ENCODE results near the gene TTK. TPM values are rescaled to one million over a fixed set of nuclear protein-coding genes. Genes with fewer than 3 reads are reported as not detected.

Gene TTK
- total RNA-seq, 1 experiment from 2014 or later = 36.2 TPM

DNA sequence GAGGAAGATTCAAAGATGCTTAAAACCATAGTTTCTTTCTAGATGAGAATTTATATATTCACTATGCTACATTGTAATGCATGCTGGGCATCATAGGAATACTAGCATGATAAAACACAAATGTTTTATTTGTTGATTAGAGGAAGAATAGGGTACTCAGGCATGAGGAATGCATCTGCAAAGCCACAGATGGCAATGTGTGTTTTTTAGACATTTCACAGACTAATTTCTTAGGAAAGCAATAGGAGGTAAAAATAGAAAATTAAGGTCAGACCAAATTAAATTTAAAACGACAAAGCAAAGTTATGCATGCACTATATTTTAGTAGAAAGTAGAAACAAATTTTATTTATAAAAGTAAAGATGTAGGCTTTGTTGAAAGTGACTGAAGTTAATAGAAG lies 2.1 kb downstream of the TTK start:
- Mint-ChIP-seq H3K27me3 (ENCODE audit: unreplicated experiment) (no peaks in the 10 kb centered on the region), H3K4me3 (ENCODE audit: low read depth, unreplicated experiment) (no peak overlapping the region), H3K4me1 (ENCODE audit: low read depth, unreplicated experiment) (peaks cover 21% of the 10 kb centered on the region), H3K27ac (ENCODE audit: unreplicated experiment) (no peak overlapping the region), H3K36me3 (ENCODE audit: insufficient read depth, unreplicated experiment) (peaks cover 28% of the 10 kb centered on the region), H3K9me3 (ENCODE audit: low read depth, unreplicated experiment) (no peaks in the 10 kb centered on the region)
- intact Hi-C loops (cut with micrococcal nuclease; ENCODE audit: unreplicated experiment) = no loop called here
- no peak for DNase-seq
- CTCF ChIA-PET = no interaction called here
- TF ChIP-seq, protein P1, sequence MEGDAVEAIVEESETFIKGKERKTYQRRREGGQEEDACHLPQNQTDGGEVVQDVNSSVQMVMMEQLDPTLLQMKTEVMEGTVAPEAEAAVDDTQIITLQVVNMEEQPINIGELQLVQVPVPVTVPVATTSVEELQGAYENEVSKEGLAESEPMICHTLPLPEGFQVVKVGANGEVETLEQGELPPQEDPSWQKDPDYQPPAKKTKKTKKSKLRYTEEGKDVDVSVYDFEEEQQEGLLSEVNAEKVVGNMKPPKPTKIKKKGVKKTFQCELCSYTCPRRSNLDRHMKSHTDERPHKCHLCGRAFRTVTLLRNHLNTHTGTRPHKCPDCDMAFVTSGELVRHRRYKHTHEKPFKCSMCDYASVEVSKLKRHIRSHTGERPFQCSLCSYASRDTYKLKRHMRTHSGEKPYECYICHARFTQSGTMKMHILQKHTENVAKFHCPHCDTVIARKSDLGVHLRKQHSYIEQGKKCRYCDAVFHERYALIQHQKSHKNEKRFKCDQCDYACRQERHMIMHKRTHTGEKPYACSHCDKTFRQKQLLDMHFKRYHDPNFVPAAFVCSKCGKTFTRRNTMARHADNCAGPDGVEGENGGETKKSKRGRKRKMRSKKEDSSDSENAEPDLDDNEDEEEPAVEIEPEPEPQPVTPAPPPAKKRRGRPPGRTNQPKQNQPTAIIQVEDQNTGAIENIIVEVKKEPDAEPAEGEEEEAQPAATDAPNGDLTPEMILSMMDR (IDR thresholded peaks at IDR 0.05; ENCODE audit: unreplicated experiment) = no peak
- no TSS peak for BruUV-seq (replicated peaks)

GRCh38 chr6:80009531-80009930 lies 5.1 kb downstream of the TTK start:
- peaks cover 8% of the 10 kb centered on the region for H3K4me1 Mint-ChIP-seq (ENCODE audit: low read depth, unreplicated experiment)
- peaks cover 23% of the 10 kb centered on the region for H3K36me3 Mint-ChIP-seq (ENCODE audit: insufficient read depth, unreplicated experiment)
- TF ChIP-seq, protein P1 (IDR thresholded peaks at IDR 0.05; ENCODE audit: unreplicated experiment) = no peak
- CTCF ChIA-PET = no interaction called here
- no peak overlapping the region for H3K4me3 Mint-ChIP-seq (ENCODE audit: low read depth, unreplicated experiment)
- no peaks in the 10 kb centered on the region for H3K27me3 Mint-ChIP-seq (ENCODE audit: unreplicated experiment)
- intact Hi-C loops (cut with micrococcal nuclease; ENCODE audit: unreplicated experiment) = no loop called here
- H3K27ac Mint-ChIP-seq (ENCODE audit: unreplicated experiment) = no peak overlapping the region
- no TSS peak for BruUV-seq (replicated peaks)
- no peaks in the 10 kb centered on the region for H3K9me3 Mint-ChIP-seq (ENCODE audit: low read depth, unreplicated experiment)
- DNase-seq = no peak

DNA sequence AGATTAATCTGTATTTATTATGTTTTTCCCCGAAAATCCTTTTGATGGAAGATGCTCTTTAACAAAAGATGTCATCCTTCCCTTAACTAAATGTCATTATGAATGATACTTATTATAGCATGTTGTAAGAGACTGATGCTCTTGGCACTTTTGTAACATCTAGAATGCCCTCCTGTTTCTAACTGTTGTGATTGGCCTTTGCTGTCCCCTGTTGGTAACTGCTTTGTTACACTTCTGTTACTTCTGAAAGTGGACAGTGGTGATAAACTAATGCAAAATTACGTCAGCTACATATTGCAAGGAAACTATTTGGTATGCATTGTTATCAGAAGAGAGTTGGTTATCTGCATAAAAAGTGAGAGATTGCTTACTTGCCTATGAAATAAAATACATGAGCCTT lies 5.8 kb downstream of the TTK start:
- CTCF ChIA-PET = no interaction called here
- Mint-ChIP-seq H3K27ac (ENCODE audit: unreplicated experiment) (no peak overlapping the region), H3K4me1 (ENCODE audit: low read depth, unreplicated experiment) (peaks cover 8% of the 10 kb centered on the region), H3K4me3 (ENCODE audit: low read depth, unreplicated experiment) (no peak overlapping the region), H3K36me3 (ENCODE audit: insufficient read depth, unreplicated experiment) (peaks cover 15% of the 10 kb centered on the region), H3K27me3 (ENCODE audit: unreplicated experiment) (no peaks in the 10 kb centered on the region), H3K9me3 (ENCODE audit: low read depth, unreplicated experiment) (no peaks in the 10 kb centered on the region)
- TF ChIP-seq, protein P1 (IDR thresholded peaks at IDR 0.05; ENCODE audit: unreplicated experiment) = no peak
- BruUV-seq (replicated peaks) = no TSS peak
- DNase-seq = no peak
- intact Hi-C loops (cut with micrococcal nuclease; ENCODE audit: unreplicated experiment) = no loop called here

DNA sequence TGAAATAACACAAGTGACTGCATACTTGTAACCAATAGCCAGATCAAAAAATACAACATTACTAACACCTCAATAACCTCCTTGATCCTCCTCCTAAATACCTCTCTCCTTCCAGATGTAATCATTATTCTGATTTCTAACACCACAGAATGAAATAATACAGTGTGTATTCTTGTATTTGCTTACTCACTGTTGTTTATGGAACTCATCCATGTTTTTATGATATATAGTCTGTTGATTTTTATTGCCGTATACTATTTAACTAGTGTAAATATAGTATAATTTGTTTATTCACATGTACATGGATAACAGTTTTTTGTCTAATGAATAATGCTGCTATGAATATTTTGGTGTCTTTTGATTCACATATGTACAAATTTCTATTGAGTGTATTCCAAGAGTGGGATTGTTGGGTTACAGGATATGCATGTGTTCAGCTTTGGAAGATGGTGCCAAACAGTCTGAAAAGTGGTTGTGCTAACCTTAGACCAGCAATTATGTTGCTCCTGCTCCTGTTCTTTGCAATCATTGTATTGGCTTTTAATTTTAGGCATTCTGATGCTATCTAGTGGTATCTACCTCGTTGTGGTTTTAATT lies 11.5 kb downstream of the TTK start:
- peaks cover 17% of the 10 kb centered on the region for H3K36me3 Mint-ChIP-seq (ENCODE audit: insufficient read depth, unreplicated experiment)
- no peaks in the 10 kb centered on the region for H3K27me3 Mint-ChIP-seq (ENCODE audit: unreplicated experiment)
- DNase-seq = no peak
- no TSS peak for BruUV-seq (replicated peaks)
- no peaks in the 10 kb centered on the region for H3K4me1 Mint-ChIP-seq (ENCODE audit: low read depth, unreplicated experiment)
- H3K9me3 Mint-ChIP-seq (ENCODE audit: low read depth, unreplicated experiment) = no peaks in the 10 kb centered on the region
- no peak overlapping the region for H3K27ac Mint-ChIP-seq (ENCODE audit: unreplicated experiment)
- intact Hi-C loops (cut with micrococcal nuclease; ENCODE audit: unreplicated experiment) = no loop called here
- no peak overlapping the region for H3K4me3 Mint-ChIP-seq (ENCODE audit: low read depth, unreplicated experiment)
- TF ChIP-seq, protein P1 (IDR thresholded peaks at IDR 0.05; ENCODE audit: unreplicated experiment) = no peak
- CTCF ChIA-PET = no interaction called here
